ENCODE results near the gene YIF1B. TPM values are rescaled to one million over a fixed set of nuclear protein-coding genes. Genes with fewer than 3 reads are reported as not detected.

Gene YIF1B
- total RNA-seq, 1 experiment from 2014 or later, result 73.2 TPM

- Mint-ChIP-seq H3K27ac (no peak overlapping the region), H3K27me3 (ENCODE audit: low read depth) (peaks cover 51% of the 10 kb centered on the region)
- H2BK15ac ChIP-seq (ENCODE audit: low read depth, low read length), result no peak overlapping the region
Observed at GRCh38 chr19:38320969-38321339, 5.2 kb upstream of the YIF1B start.

More at GRCh38 chr19:38320969-38321339, 5.2 kb upstream of the YIF1B start:
- H4K91ac ChIP-seq (ENCODE audit: insufficient read length, low read depth, low read length), result no peak overlapping the region
- H3K27me3 ChIP-seq (ENCODE audit: insufficient read depth, low read length), result peaks cover 9% of the 10 kb centered on the region; the same call in 1 of the 2 replicates
- no peak overlapping the region for H3K18ac ChIP-seq (ENCODE audit: insufficient read length, low read depth, low read length)
- no peak overlapping the region for H4K8ac ChIP-seq (replicated peaks; ENCODE audit: insufficient read length, low read depth, low read length)
- no peak for TF ChIP-seq CTCF (conservative IDR thresholded peaks at IDR 0.05)
- H2BK120ac ChIP-seq (ENCODE audit: low read depth, low read length, poor library complexity, severe bottlenecking), result no peak overlapping the region
- no peak overlapping the region for H3K4ac ChIP-seq (ENCODE audit: low read depth, low read length)
- H2AFZ ChIP-seq (ENCODE audit: low read length), result no peak overlapping the region
- H4K5ac ChIP-seq (ENCODE audit: insufficient read length, low read depth, low read length), result no peak overlapping the region
- no peak overlapping the region for H3K9ac ChIP-seq (ENCODE audit: extremely low read depth, insufficient read length, low read length)
- Mint-ChIP-seq H3K4me1 (peaks cover 11 to 26% of the 10 kb centered on the region in 2 experiments), H3K9me3 (no peaks in the 10 kb centered on the region; a peak in 1 of 5 replicates), H3K4me3 (peak overlapping the region; percentile 67 to 86; a peak in 2 of 5 replicates), H3K36me3 (ENCODE audit: insufficient read depth in 1 of 3, low read depth in 3 of 3) (peaks cover 0 to 8% (median 2%) of the 10 kb centered on the region in 3 experiments; a peak in 2 of 7 replicates)
- no peak for DNase-seq
- H3K9me3 ChIP-seq (ENCODE audit: control insufficient read depth, low read depth, low read length), result no peaks in the 10 kb centered on the region
- no peaks in the 10 kb centered on the region for H3K79me1 ChIP-seq (ENCODE audit: insufficient read depth, low read depth, low read length, poor library complexity, severe bottlenecking)
- H2AK5ac ChIP-seq (ENCODE audit: insufficient read length, low read length), result no peak overlapping the region
- WGBS (ENCODE audit: extremely low coverage, insufficient read length, low lambda C conversion rate), result no CpG with 5 or more reads among the region's 3 CpGs
- no peak overlapping the region for H2BK5ac ChIP-seq (ENCODE audit: insufficient read length, low read length)
- no peak overlapping the region for H3K56ac ChIP-seq (ENCODE audit: insufficient read length, low read depth, low read length)
- peaks cover 15% of the 10 kb centered on the region for H3K23me2 ChIP-seq (ENCODE audit: insufficient read length, low read depth, low read length, poor library complexity, severe bottlenecking)
- H2BK12ac ChIP-seq (ENCODE audit: insufficient read length, low read depth, low read length), result no peak overlapping the region
- no peaks in the 10 kb centered on the region for H4K20me1 ChIP-seq (ENCODE audit: control insufficient read depth, insufficient read depth, insufficient read length)
- H2BK20ac ChIP-seq (ENCODE audit: low read depth, low read length, poor library complexity, severe bottlenecking), result no peak overlapping the region
- no peaks in the 10 kb centered on the region for H3K4me1 ChIP-seq (ENCODE audit: insufficient read depth, low read length)
- no peak overlapping the region for H3K4me2 ChIP-seq (ENCODE audit: insufficient read depth, insufficient read length, low read length)
- no peak overlapping the region for H3K23ac ChIP-seq (ENCODE audit: insufficient read length, low read depth, low read length)
- no peak overlapping the region for H3T11ph ChIP-seq (ENCODE audit: low read length)
- no peaks in the 10 kb centered on the region for H3K79me2 ChIP-seq (ENCODE audit: insufficient read depth, low read length)
- no peak overlapping the region for H3K27ac ChIP-seq (ENCODE audit: insufficient read length, low read depth, low read length)
- H3K14ac ChIP-seq (ENCODE audit: insufficient read depth, low read length), result no peak overlapping the region
